GM12878 (cell line): ENCODE measurements around the gene C9orf78. TPM values are rescaled to one million over a fixed set of nuclear protein-coding genes. Genes with fewer than 3 reads are reported as not detected.
A peak's percentile ranks its signal among the peaks of the same experiment; 100 is the strongest.

Experiments
- ATAC-seq: fragments of 200-7000 bp; cut with Tn5 transposase; 3 replicates; pipeline ENCODE4 v1.9.1; 2020; ENCODE audit warnings: mild to moderate bottlenecking, moderate library complexity
- BruUV-seq: library from RNA; stranded (reverse); fragments of 400-500 nt; replicated peaks from 2 replicates; lab custom pipeline; 2021; lab: Mats Ljungman, UMichigan
- CTCF ChIA-PET: fragments of 300-600 bp; sonication (Branson Sonifier 250); formaldehyde crosslinking; extraction: SDS; loops from one replicate; lab custom pipeline; 2021; ENCODE audit warnings: inconsistent platforms; lab: Yijun Ruan, JAX
- POLR2A ChIA-PET: fragments of 350-600 bp; formaldehyde crosslinking; extraction: SDS; loops from one replicate; lab custom pipeline; 2021; ENCODE audit warnings: inconsistent platforms; lab: Charles Lee
- RAD21 ChIA-PET: fragments of 300-600 bp; sonication (Branson Sonifier 250); formaldehyde crosslinking; loops from one replicate; lab custom pipeline; 2023; ENCODE audit warnings: antibody characterized with exemption; ENCODE audit not compliant: unreplicated experiment; lab: Charles Lee
- SMC1A ChIA-PET: fragments of 300-600 bp; sonication (Branson Sonifier 250); formaldehyde crosslinking; loops from one replicate; lab custom pipeline; 2023; ENCODE audit not compliant: unreplicated experiment, uncharacterized antibody; lab: Charles Lee
- DNase-seq: peaks from one replicate; pipeline ENCODE4 v3.0.0-alpha.2; 2011; ENCODE audit warnings: low read depth, low spot score
- FAIRE-seq: peaks from 3 replicates; lab custom pipeline; 2011; peaks lifted over from hg19 to GRCh38; lab: Jason Lieb, UNC
- H2AFZ ChIP-seq: 2 replicates; pipeline ENCODE4 v1.6.0; 2011; ENCODE audit warnings: low read depth, low read length, control low read depth; ENCODE audit not compliant: control insufficient read depth
- H3K27ac ChIP-seq: 2 replicates; pipeline ENCODE4 v1.5.1; 2011; ENCODE audit warnings: control low read depth; ENCODE audit not compliant: control insufficient read depth, insufficient read depth
- H3K27me3 ChIP-seq, 2 experiments: replicated peaks in 1 of 2; 2 replicates each; pipeline versions ENCODE4 v1.6.0 to v1.6.1; 2011; ENCODE audit warnings: low read length in 1 of 2; ENCODE audit not compliant: control insufficient read depth in 2 of 2, insufficient read depth in 2 of 2
- H3K36me3 ChIP-seq, 2 experiments: 2 replicates each; pipeline ENCODE4 v1.5.1; 2011; ENCODE audit warnings: low read length in 1 of 2; ENCODE audit not compliant: control insufficient read depth in 2 of 2, insufficient read depth in 2 of 2
- H3K4me1 ChIP-seq: 2 replicates; pipeline ENCODE4 v1.6.1; 2011; ENCODE audit warnings: mild to moderate bottlenecking, low read length, moderate library complexity, mixed read lengths; ENCODE audit not compliant: control insufficient read depth, insufficient read depth
- H3K4me2 ChIP-seq: 2 replicates; pipeline ENCODE4 v1.6.0; 2011; ENCODE audit warnings: control low read depth; ENCODE audit not compliant: control insufficient read depth, insufficient read depth
- H3K4me3 ChIP-seq: fragments of 200-600 bp; sonication (generic); 2 replicates; pipeline ENCODE4 v1.5.1; 2016
- H3K79me2 ChIP-seq: 2 replicates; pipeline ENCODE4 v1.6.0; 2011; ENCODE audit warnings: low read length; ENCODE audit not compliant: control insufficient read depth, insufficient read depth
- H3K9ac ChIP-seq: 2 replicates; pipeline ENCODE4 v1.8.0; 2011; ENCODE audit warnings: low read length, control low read depth, mixed read lengths; ENCODE audit not compliant: control insufficient read depth, insufficient read depth
- H3K9me3 ChIP-seq: replicated peaks from 3 replicates; pipeline ENCODE4 v1.5.1; 2011; ENCODE audit warnings: mild to moderate bottlenecking, low read length; ENCODE audit not compliant: control insufficient read depth, insufficient read depth
- H4K20me1 ChIP-seq: 2 replicates; pipeline ENCODE4 v1.6.0; 2011; ENCODE audit not compliant: control insufficient read depth, insufficient read depth
- ASH2L ChIP-seq: fragments of 300-600, 200-600 bp; sonication (generic); IDR thresholded peaks from 2 replicates; pipeline ENCODE4 v1.6.1; 2017; ENCODE audit warnings: low read depth, mild to moderate bottlenecking, borderline replicate concordance
- CHD2 ChIP-seq: IDR thresholded peaks from 2 replicates; pipeline ENCODE4 v1.6.1; 2011; ENCODE audit warnings: low read depth, low read length, improper control_type of control experiment, borderline replicate concordance
- JUNB ChIP-seq: IDR thresholded peaks from 2 replicates; pipeline ENCODE4 v1.6.1; 2016; ENCODE audit warnings: antibody characterized with exemption, mild to moderate bottlenecking
- NR2F1 ChIP-seq: fragments of 450-650 bp; conservative IDR thresholded peaks from 2 replicates; pipeline ENCODE4 v1.6.1; 2017; ENCODE audit warnings: mild to moderate bottlenecking
- POLR2A ChIP-seq: IDR thresholded peaks from 2 replicates; pipeline ENCODE4 v1.6.1; 2011; ENCODE audit warnings: low read depth, mild to moderate bottlenecking, low read length
- REST ChIP-seq: IDR thresholded peaks from 2 replicates; pipeline ENCODE4 v1.6.1; 2012; ENCODE audit warnings: mild to moderate bottlenecking, low read depth, low read length
- WGBS: methylation state at CpG from one replicate; pipeline ENCODE4 v1.1.6; 2016; ENCODE audit warnings: low lambda C conversion rate; ENCODE audit not compliant: insufficient replicate concordance, insufficient coverage; ENCODE audit errors: missing lambda C conversion rate; 5-methylcytosine and 5-hydroxymethylcytosine counted together
- in situ Hi-C: fragments of 300-500 bp; cut with MboI; formaldehyde crosslinking; loops from 9 replicates; pipeline ENCODE4 v1.14.3; 2018; ENCODE audit warnings: mixed read lengths
- intact Hi-C: fragments of 100-400 bp; cut with micrococcal nuclease; formaldehyde crosslinking; loops from one replicate; pipeline ENCODE4 v1.14.2; 2022; ENCODE audit not compliant: unreplicated experiment
- polyA plus RNA-seq, 11 experiments: library from polyadenylated mRNA; depleted of rRNA in 4 of 11; unstranded in 6 of 11; stranded (reverse) in 5 of 11; fragments of >200 nt; fragmentation: Nextera tagmentation in 4 of 11; fragmentation: Illumina TruSeq in 1 of 11; extraction: Ambion mirVana in 4 of 11; extraction: Trizol in 1 of 11; gene quantifications; 1 replicate in 1 of 11; 2 replicates in 10 of 11; pipeline versions ENCODE4 v1.2.1 to v1.2.3, GENCODE V29; 2011 to 2016; ENCODE audit warnings: inconsistent platforms in 2 of 11, missing spikeins in 2 of 11, low read depth in 1 of 11
- total RNA-seq, 4 experiments: library from RNA; depleted of rRNA in 3 of 4; stranded (reverse); fragments of >200 nt in 3 of 4; fragmentation: Illumina TruSeq in 1 of 4; extraction: Trizol in 1 of 4; gene quantifications; 2 replicates each; pipeline versions ENCODE4 v1.2.1 to v1.2.3, GENCODE V29; 2013 to 2021

The C9orf78 gene
- total and polyA plus RNA-seq, 10 of the 15 experiments (the other 5 are each of a cell fraction or from before 2014, with no cell fraction given) = 23.0 to 60.9 (median 47.5) TPM

GRCh38 chr9:129871046-129871445 is 36.0 kb upstream of the C9orf78 start:
- in situ Hi-C loops = loop anchor here (10.0 kb wide), 1 partner anchor 374 kb away; no protein-coding TSS in a partner anchor
- Histone ChIP-seq H3K79me2 (no peaks in the 10 kb centered on the region), H3K9ac (no peak overlapping the region), H3K4me3 (no peak overlapping the region), H3K27me3 (no peaks in the 10 kb centered on the region), H3K4me1 (no peaks in the 10 kb centered on the region), H3K4me2 (no peak overlapping the region), H4K20me1 (no peaks in the 10 kb centered on the region), H3K36me3 (no peaks in the 10 kb centered on the region; a peak in 2 of 4 replicates), H3K9me3 (no peaks in the 10 kb centered on the region), H2AFZ (no peak overlapping the region), H3K27ac (no peak overlapping the region)
- ChIA-PET SMC1A (no interaction called here), CTCF (no interaction called here), POLR2A (no interaction called here), RAD21 (no interaction called here)
- BruUV-seq = TSS peak; percentile 24
- TF ChIP-seq CHD2 (no peak), NR2F1 (no peak), ASH2L (no peak), JUNB (no peak)
- no peak for ATAC-seq
- intact Hi-C loops = no loop called here
- no peak for DNase-seq
- 97% methylated on average over 10 of the region's 11 CpGs for WGBS
- FAIRE-seq = no peak

DNA sequence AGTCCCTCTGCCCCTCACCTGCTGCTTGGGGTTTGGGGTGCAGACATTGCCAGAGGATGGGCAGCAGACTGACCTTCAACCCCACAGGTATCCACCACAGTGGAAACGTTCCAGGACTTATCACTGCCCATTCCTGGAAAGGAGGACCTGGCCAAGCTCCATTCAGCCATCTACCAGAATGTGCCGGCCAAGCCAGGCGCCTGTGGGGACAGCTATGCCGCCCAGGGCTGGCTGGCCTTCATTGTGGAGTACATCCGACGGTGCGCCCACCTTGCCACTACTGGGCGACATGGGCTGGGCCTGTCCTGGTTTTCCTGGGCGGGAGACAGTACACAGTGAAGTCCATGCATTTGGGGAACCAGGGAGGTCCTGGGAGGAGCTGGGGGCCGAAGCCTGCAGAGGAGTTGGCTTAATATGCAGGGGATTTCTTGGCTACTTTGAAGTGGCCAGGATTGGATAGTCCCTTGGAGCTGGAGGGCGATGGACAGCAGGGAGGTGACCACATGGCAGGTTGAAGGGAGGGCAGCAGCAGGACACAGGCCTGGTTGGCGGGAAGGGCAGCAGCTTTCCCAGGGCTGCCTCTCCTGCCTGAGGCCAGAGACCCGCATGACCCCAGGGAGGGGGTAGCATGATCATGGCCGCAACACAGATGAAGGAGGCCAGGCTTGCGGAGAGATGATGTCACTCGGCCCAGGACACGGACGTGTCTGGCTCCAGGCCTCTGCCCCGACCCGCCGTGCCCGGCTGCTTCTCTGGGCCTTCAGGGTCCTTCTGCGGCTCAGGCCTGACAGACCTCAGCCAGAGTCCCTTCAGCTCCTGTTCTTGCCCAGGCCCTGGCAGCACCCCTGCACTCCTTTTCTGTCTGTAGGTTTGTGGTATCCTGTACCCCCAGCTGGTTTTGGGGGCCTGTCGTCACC is 34.8 kb upstream of the C9orf78 start:
- Histone ChIP-seq H3K4me3 (no peak overlapping the region), H3K27ac (no peak overlapping the region), H3K79me2 (no peaks in the 10 kb centered on the region), H3K9ac (no peak overlapping the region), H3K9me3 (no peaks in the 10 kb centered on the region), H3K4me2 (no peak overlapping the region), H3K4me1 (peaks cover 5% of the 10 kb centered on the region), H4K20me1 (no peaks in the 10 kb centered on the region), H3K36me3 (peaks cover 0 to 2% of the 10 kb centered on the region in 2 experiments; a peak in 3 of 4 replicates), H2AFZ (no peak overlapping the region), H3K27me3 (no peaks in the 10 kb centered on the region)
- WGBS = 86% methylated on average over 21 of the region's 24 CpGs
- DNase-seq = no peak
- in situ Hi-C loops (loop anchor here (10.0 kb wide), 1 partner anchor 375 kb away; no protein-coding TSS in a partner anchor), intact Hi-C loops (no loop called here)
- ChIA-PET POLR2A (no interaction called here), CTCF (no interaction called here), RAD21 (no interaction called here), SMC1A (interaction anchor here (0.6 kb wide), 1 partner anchor 344 kb away, joined by 3 read pairs; no protein-coding TSS in a partner anchor)
- no TSS peak for BruUV-seq
- no peak for FAIRE-seq
- no peak for ATAC-seq
- TF ChIP-seq POLR2A = peak; percentile 31; the same call in 1 of the 2 replicates
- TF ChIP-seq REST = no peak
